HEK293 (cell line): ENCODE results near the gene HAUS6.

ENCODE experiments used
- CTCF ChIA-PET: fragments of 350-600 bp; formaldehyde crosslinking; extraction: SDS; loops from one replicate; lab custom pipeline; 2021; ENCODE audit warnings: antibody characterized with exemption; lab: Yijun Ruan, JAX
- POLR2A ChIA-PET: fragments of 300-600 bp; formaldehyde crosslinking; extraction: SDS; loops from one replicate; lab custom pipeline; 2020; ENCODE audit warnings: antibody characterized with exemption, inconsistent platforms; lab: Yijun Ruan, JAX
- H3K27ac ChIP-seq: fragments of 200-500 bp; sonication (Bioruptor generic); 2 replicates; pipeline ENCODE4 v1.5.1; 2014; ENCODE audit warnings: low read depth, low read length, control low read depth, inconsistent platforms; ENCODE audit errors: extremely low read depth
- H3K36me3 ChIP-seq, 2 experiments: fragments of 200-500 bp in 1 of 2; sonication (Bioruptor generic) in 1 of 2; 1 replicate in 1 of 2; 2 replicates in 1 of 2; pipeline ENCODE4 v1.5.1; 2014 to 2017; ENCODE audit warnings: inconsistent platforms in 2 of 2, low read length in 2 of 2; ENCODE audit not compliant: control insufficient read depth in 2 of 2, insufficient read depth in 1 of 2
- H3K4me1 ChIP-seq: fragments of 200-500 bp; sonication (Bioruptor generic); 2 replicates; pipeline ENCODE4 v1.5.1; 2014; ENCODE audit warnings: mild to moderate bottlenecking, low read length, inconsistent platforms; ENCODE audit not compliant: control insufficient read depth, insufficient read depth
- H3K4me3 ChIP-seq: 2 replicates; pipeline ENCODE4 v1.5.1; 2011; ENCODE audit warnings: low read depth, mild to moderate bottlenecking, control low read depth, low read length, moderate library complexity
- H3K9me3 ChIP-seq: fragments of 200-500 bp; sonication (Bioruptor generic); 2 replicates; pipeline ENCODE4 v1.5.1; 2014; ENCODE audit warnings: low read depth, low read length, inconsistent platforms; ENCODE audit not compliant: control insufficient read depth, insufficient read depth
- BCL6B ChIP-seq: fragments of 450-650 bp; formaldehyde crosslinking; IDR thresholded peaks from 2 replicates; pipeline ENCODE4 v1.5.1; 2017; ENCODE audit warnings: missing biosample characterization, missing genetic modification characterization
- CTCF ChIP-seq: fragments of 450-650 bp; formaldehyde crosslinking; IDR thresholded peaks from 2 replicates; pipeline ENCODE4 v1.5.1; 2016; ENCODE audit warnings: missing biosample characterization, missing genetic modification characterization
- GLIS2 ChIP-seq: fragments of 450-650 bp; formaldehyde crosslinking; IDR thresholded peaks from 2 replicates; pipeline ENCODE4 v1.5.1; 2016; ENCODE audit warnings: missing biosample characterization, missing genetic modification characterization
- HOXA7 ChIP-seq: sonication (generic); formaldehyde crosslinking; IDR thresholded peaks from 2 replicates; pipeline ENCODE4 v1.8.1; 2022; ENCODE audit warnings: missing genetic modification reagents, borderline replicate concordance
- HOXC10 ChIP-seq: sonication (generic); formaldehyde crosslinking; IDR thresholded peaks from 2 replicates; pipeline ENCODE4 v1.8.1; 2023; ENCODE audit warnings: mild to moderate bottlenecking, missing genetic modification reagents
- KLF17 ChIP-seq: fragments of 450-650 bp; formaldehyde crosslinking; IDR thresholded peaks from 2 replicates; pipeline ENCODE4 v1.5.1; 2016; ENCODE audit warnings: missing biosample characterization, missing genetic modification characterization
- KLF7 ChIP-seq: fragments of 450-650 bp; formaldehyde crosslinking; IDR thresholded peaks from 2 replicates; pipeline ENCODE4 v1.5.1; 2016; ENCODE audit warnings: missing biosample characterization, missing genetic modification characterization, borderline replicate concordance
- MEIS1 ChIP-seq: sonication (generic); formaldehyde crosslinking; IDR thresholded peaks from 2 replicates; pipeline ENCODE4 v1.8.1; 2022; ENCODE audit warnings: missing genetic modification reagents, mild to moderate bottlenecking, borderline replicate concordance
- PATZ1 ChIP-seq: fragments of 450-650 bp; formaldehyde crosslinking; IDR thresholded peaks from 2 replicates; pipeline ENCODE4 v1.5.1; 2016; ENCODE audit warnings: missing biosample characterization, missing genetic modification characterization
- ZFP3 ChIP-seq: fragments of 450-650 bp; formaldehyde crosslinking; IDR thresholded peaks from 2 replicates; pipeline ENCODE4 v1.5.1; 2016; ENCODE audit warnings: low read depth, missing biosample characterization, missing genetic modification characterization
- ZNF114 ChIP-seq: fragments of 450-650 bp; formaldehyde crosslinking; IDR thresholded peaks from 2 replicates; pipeline ENCODE4 v1.5.0; 2017; ENCODE audit warnings: missing biosample characterization, missing genetic modification characterization
- ZNF133 ChIP-seq: fragments of 450-650 bp; formaldehyde crosslinking; IDR thresholded peaks from 2 replicates; pipeline ENCODE4 v1.5.1; 2016; ENCODE audit warnings: missing biosample characterization, missing genetic modification characterization
- ZNF138 ChIP-seq: fragments of 450-650 bp; formaldehyde crosslinking; IDR thresholded peaks from 2 replicates; pipeline ENCODE4 v1.5.1; 2016; ENCODE audit warnings: missing biosample characterization, missing genetic modification characterization, borderline replicate concordance
- ZNF157 ChIP-seq: fragments of 450-650 bp; formaldehyde crosslinking; IDR thresholded peaks from 2 replicates; pipeline ENCODE4 v1.5.1; 2016; ENCODE audit warnings: missing biosample characterization, missing genetic modification characterization
- ZNF169 ChIP-seq: fragments of 450-650 bp; formaldehyde crosslinking; IDR thresholded peaks from 2 replicates; pipeline ENCODE4 v1.5.1; 2016; ENCODE audit warnings: missing biosample characterization, missing genetic modification characterization
- ZNF174 ChIP-seq: fragments of 450-650 bp; formaldehyde crosslinking; IDR thresholded peaks from 2 replicates; pipeline ENCODE4 v1.5.0; 2017; ENCODE audit warnings: missing biosample characterization, mild to moderate bottlenecking, missing genetic modification characterization
- ZNF18 ChIP-seq: fragments of 450-650 bp; formaldehyde crosslinking; IDR thresholded peaks from 2 replicates; pipeline ENCODE4 v1.5.1; 2016; ENCODE audit warnings: missing biosample characterization, missing genetic modification characterization
- ZNF2 ChIP-seq: fragments of 450-650 bp; formaldehyde crosslinking; IDR thresholded peaks from 2 replicates; pipeline ENCODE4 v1.5.1; 2016; ENCODE audit warnings: missing biosample characterization, missing genetic modification characterization
- ZNF211 ChIP-seq: fragments of 450-650 bp; formaldehyde crosslinking; IDR thresholded peaks from 2 replicates; pipeline ENCODE4 v1.5.1; 2016; ENCODE audit warnings: low read depth, missing biosample characterization, missing genetic modification characterization
- ZNF214 ChIP-seq: fragments of 450-650 bp; formaldehyde crosslinking; IDR thresholded peaks from 2 replicates; pipeline ENCODE4 v1.5.1; 2017; ENCODE audit warnings: missing biosample characterization, mild to moderate bottlenecking, missing genetic modification characterization, borderline replicate concordance
- ZNF274 ChIP-seq, 2 experiments: fragments of 200-500 bp in 1 of 2; fragments of 450-650 bp in 1 of 2; sonication (Bioruptor generic) in 1 of 2; formaldehyde crosslinking in 1 of 2; IDR thresholded peaks; 2 replicates each; pipeline versions ENCODE4 v1.5.1 to v1.6.1; 2014 to 2016; ENCODE audit warnings: borderline replicate concordance in 1 of 2, inconsistent platforms in 1 of 2, low read length in 1 of 2, missing biosample characterization in 1 of 2, missing genetic modification characterization in 1 of 2
- ZNF292 ChIP-seq: fragments of 450-650 bp; formaldehyde crosslinking; IDR thresholded peaks from 2 replicates; pipeline ENCODE4 v1.5.1; 2016; ENCODE audit warnings: low read depth, missing biosample characterization, missing genetic modification characterization, borderline replicate concordance
- ZNF404 ChIP-seq: fragments of 450-650 bp; formaldehyde crosslinking; IDR thresholded peaks from 2 replicates; pipeline ENCODE4 v1.5.1; 2017; ENCODE audit warnings: missing biosample characterization, missing genetic modification characterization
- ZNF514 ChIP-seq: fragments of 450-650 bp; formaldehyde crosslinking; IDR thresholded peaks from 2 replicates; pipeline ENCODE4 v1.5.1; 2016; ENCODE audit warnings: missing biosample characterization, missing genetic modification characterization
- ZNF529 ChIP-seq: fragments of 450-650 bp; formaldehyde crosslinking; IDR thresholded peaks from 2 replicates; pipeline ENCODE4 v1.5.1; 2017; ENCODE audit warnings: missing genetic modification characterization, missing biosample characterization; ENCODE audit not compliant: insufficient replicate concordance
- ZNF555 ChIP-seq: fragments of 450-650 bp; formaldehyde crosslinking; conservative IDR thresholded peaks from 2 replicates; pipeline ENCODE4 v1.5.1; 2017; ENCODE audit warnings: missing biosample characterization, mild to moderate bottlenecking, missing genetic modification characterization, inconsistent platforms
- ZNF654 ChIP-seq: fragments of 450-650 bp; formaldehyde crosslinking; IDR thresholded peaks from 2 replicates; pipeline ENCODE4 v1.5.1; 2016; ENCODE audit warnings: low read depth, missing biosample characterization, missing genetic modification characterization
- ZNF843 ChIP-seq: fragments of 450-650 bp; formaldehyde crosslinking; IDR thresholded peaks from 2 replicates; pipeline ENCODE4 v1.5.1; 2016; ENCODE audit warnings: missing biosample characterization, missing genetic modification characterization

Gene HAUS6

GRCh38 chr9:19124430-19124793 lies 21.7 kb upstream of the HAUS6 start (continued):
- no peak for TF ChIP-seq BCL6B
- TF ChIP-seq GLIS2: no peak
- no peak for TF ChIP-seq ZNF555 (tag by site-specific recombination)
- TF ChIP-seq ZNF211 (tag by site-specific recombination): no peak
- no peak for TF ChIP-seq ZNF138 (tag by site-specific recombination)
- no peak for TF ChIP-seq MEIS1
- TF ChIP-seq KLF7 (tag by site-specific recombination): no peak
- no peak for TF ChIP-seq ZNF529
- no peak for TF ChIP-seq ZNF133
- TF ChIP-seq, all 188 proteins: peak for 0

- Histone ChIP-seq H3K27ac (no peak overlapping the region), H3K9me3 (no peaks in the 10 kb centered on the region), H3K4me1 (no peaks in the 10 kb centered on the region; the same call in 1 of the 2 replicates), H3K36me3 (peaks cover 0 to 22% of the 10 kb centered on the region in 2 experiments; a peak in 1 of 3 replicates), H3K4me3 (no peak overlapping the region)
- TF ChIP-seq ZNF114 (tag by site-specific recombination) (no peak), ZNF169 (tag by site-specific recombination) (no peak), ZNF157 (no peak), ZNF274 (IDR thresholded peaks at IDR 0.05; ENCODE audit: low read length) (no peak), ZNF274 (tag by site-specific recombination; IDR thresholded peaks at IDR 0.05; ENCODE audit: borderline replicate concordance) (no peak), ZNF404 (no peak), KLF17 (tag by site-specific recombination) (no peak), ZNF292 (no peak), ZNF654 (no peak), HOXA7 (CRISPR knock-in tag) (no peak), ZNF214 (tag by site-specific recombination) (no peak), ZFP3 (no peak)
- POLR2A ChIA-PET: interaction anchor here (0.9 to 1.1 kb wide), 2 partner anchors 8 to 16 kb away, joined by 3 to 4 read pairs; no protein-coding TSS in a partner anchor
- CTCF ChIA-PET: interaction anchor here (0.7 kb wide), 1 partner anchor 15 kb away, joined by 3 read pairs; no protein-coding TSS in a partner anchor
These were observed 19.9 kb upstream of the HAUS6 start for GRCh38 chr9:19122490-19123042.

- ChIA-PET CTCF (interaction anchor here (1.0 kb wide), 1 partner anchor 72 kb away, joined by 5 read pairs; the partner anchor contains the start of gene RRAGA), POLR2A (interaction anchor here (0.5 kb wide), 1 partner anchor 41 kb away, joined by 5 read pairs; no protein-coding TSS in a partner anchor)
- Histone ChIP-seq H3K36me3 (peaks cover 0 to 26% of the 10 kb centered on the region in 2 experiments; a peak in 1 of 3 replicates), H3K4me3 (no peak overlapping the region), H3K9me3 (no peaks in the 10 kb centered on the region), H3K4me1 (no peaks in the 10 kb centered on the region), H3K27ac (no peak overlapping the region)
- TF ChIP-seq MEIS1 (no peak), HOXC10 (no peak), PATZ1 (no peak), ZNF18 (tag by site-specific recombination) (no peak), ZNF843 (no peak), CTCF (tag by site-specific recombination) (no peak), ZNF174 (tag by site-specific recombination) (no peak), ZNF2 (no peak), ZNF514 (no peak)
These were observed 18.2 kb upstream of the HAUS6 start for GRCh38 chr9:19120877-19121276.
